Spleen (tissue), 11 donors: Measurements from ENCODE around the gene NGFR. TPM values are rescaled to one million over a fixed set of nuclear protein-coding genes. Genes with fewer than 3 reads are reported as not detected.

Source experiments
- DNase-seq: peaks from one replicate; pipeline ENCODE4 v3.0.0-alpha.2; 2020
- H3K27ac ChIP-seq, 8 donors: fragments of 200-600 bp; sonication (generic) in 7 of 8; 1 replicate in 4 of 8; 2 replicates in 4 of 8; pipeline versions ENCODE4 v1.5.0 to v1.8.0; 2016 to 2021; ENCODE audit warnings: inconsistent platforms in 4 of 8, mild to moderate bottlenecking in 4 of 8, moderate library complexity in 1 of 8
- H3K27me3 ChIP-seq, 7 donors: fragments of 200-600 bp; sonication (generic) in 6 of 7; replicated peaks in 1 of 7; 1 replicate in 4 of 7; 2 replicates in 3 of 7; pipeline versions ENCODE4 v1.5.0 to v1.8.0; 2016 to 2021; ENCODE audit warnings: inconsistent platforms in 3 of 7, mild to moderate bottlenecking in 1 of 7
- H3K36me3 ChIP-seq, 6 donors: fragments of 200-600 bp; sonication (generic) in 5 of 6; 1 replicate in 4 of 6; 2 replicates in 2 of 6; pipeline versions ENCODE4 v1.5.0 to v1.8.0; 2016 to 2021; ENCODE audit warnings: inconsistent platforms in 2 of 6
- H3K4me1 ChIP-seq, 6 donors: fragments of 200-600 bp; sonication (generic) in 5 of 6; 1 replicate in 3 of 6; 2 replicates in 3 of 6; pipeline versions ENCODE4 v1.5.0 to v1.8.0; 2016 to 2021; ENCODE audit warnings: inconsistent platforms in 3 of 6
- H3K4me3 ChIP-seq, 8 donors: fragments of 200-600 bp; sonication (generic) in 7 of 8; 1 replicate in 4 of 8; 2 replicates in 4 of 8; pipeline versions ENCODE4 v1.5.0 to v1.8.0; 2016 to 2021; ENCODE audit warnings: inconsistent platforms in 4 of 8, mild to moderate bottlenecking in 4 of 8, moderate library complexity in 2 of 8
- H3K9me3 ChIP-seq, 8 donors: fragments of 200-600 bp; sonication (generic) in 7 of 8; 1 replicate in 4 of 8; 2 replicates in 4 of 8; pipeline versions ENCODE4 v1.5.0 to v1.8.0; 2016 to 2021; ENCODE audit warnings: inconsistent platforms in 4 of 8
- POLR2A ChIP-seq, 3 donors: fragments of 450-650 bp; IDR thresholded peaks; one replicate each; pipeline ENCODE4 v1.5.1; 2017; ENCODE audit warnings: antibody characterized with exemption in 3 of 3, mild to moderate bottlenecking in 1 of 3
- POLR2AphosphoS5 ChIP-seq, 3 donors: sonication (generic); formaldehyde crosslinking; IDR thresholded peaks; one replicate each; pipeline ENCODE4 v1.5.1; 2017; ENCODE audit warnings: antibody characterized with exemption in 3 of 3
- whole genome bisulfite sequencing, 5 donors: extraction: QIAGEN DNeasy Blood & Tissue Kit in 3 of 5; methylation state at CpG; one replicate each; pipeline versions ENCODE4 v1.1.5 to v1.1.7; 2013 to 2018; 5-methylcytosine and 5-hydroxymethylcytosine counted together
- intact Hi-C: fragments of 100-400 bp; cut with DNase I; formaldehyde crosslinking; loops from one replicate; pipeline ENCODE4 v1.15.0; 2023; ENCODE audit warnings: low total_unique reads
- microRNA-seq, 3 donors: library from miRNA; unstranded; fragments of <30 nt; microRNA quantifications; one replicate each; pipeline versions ENCODE4 to v1.1.0, GENCODE V29; 2019 to 2020
- polyA plus RNA-seq, 3 donors: library from polyadenylated mRNA; stranded (reverse); fragments of 200-250 nt; gene quantifications; one replicate each; pipeline ENCODE4 v1.2.1, GENCODE V29; 2013
- small RNA-seq, 4 donors: library from RNA; depleted of rRNA; stranded (forward); fragments of <200 nt; gene quantifications; one replicate each; pipeline ENCODE3, GENCODE V24; 2016
- total RNA-seq, 7 donors: library from RNA; depleted of rRNA in 3 of 7; stranded (reverse); fragments of >200 nt in 3 of 7; fragmentation: NEBNext Ultra II Directional in 4 of 7; extraction: Animal tissue kit (Norgen Biotek cat#: 25700) in 4 of 7; gene quantifications; one replicate each; pipeline versions ENCODE4 v1.1.0 to v1.2.1, GENCODE V29; 2016 to 2021
- TF ChIP-seq, protein P1 (sequence below), 11 experiments: fragments of 200-600 bp in 7 of 11; fragments of 450-650 bp in 4 of 11; sonication (generic) in 4 of 11; IDR thresholded peaks in 8 of 11; conservative IDR thresholded peaks in 3 of 11; 1 replicate in 7 of 11; 2 replicates in 4 of 11; pipeline versions ENCODE4 v1.4.0 to v1.8.0; 2016 to 2021; ENCODE audit warnings: antibody characterized with exemption in 11 of 11, inconsistent platforms in 4 of 11, mild to moderate bottlenecking in 1 of 11
- donor health status: healthy with polysubstance abuse.
- donor health status: DM: no; HTN: no; CAD: no; lungs with moderate emphysema.
- donor health status: DM: no; HTN: no; CAD: no.
- donor health status: Bipolar disorder and iron deficiency.
- donor health status: healthy.
- donor health status: DM: no; HTN: no; CAD: no.
- donor health status: DM: yes; HTN: yes; CAD: no.

Gene NGFR
- total and polyA plus RNA-seq, 10 donors: 4.1 to 36.8 (median 13.9) TPM

DNA sequence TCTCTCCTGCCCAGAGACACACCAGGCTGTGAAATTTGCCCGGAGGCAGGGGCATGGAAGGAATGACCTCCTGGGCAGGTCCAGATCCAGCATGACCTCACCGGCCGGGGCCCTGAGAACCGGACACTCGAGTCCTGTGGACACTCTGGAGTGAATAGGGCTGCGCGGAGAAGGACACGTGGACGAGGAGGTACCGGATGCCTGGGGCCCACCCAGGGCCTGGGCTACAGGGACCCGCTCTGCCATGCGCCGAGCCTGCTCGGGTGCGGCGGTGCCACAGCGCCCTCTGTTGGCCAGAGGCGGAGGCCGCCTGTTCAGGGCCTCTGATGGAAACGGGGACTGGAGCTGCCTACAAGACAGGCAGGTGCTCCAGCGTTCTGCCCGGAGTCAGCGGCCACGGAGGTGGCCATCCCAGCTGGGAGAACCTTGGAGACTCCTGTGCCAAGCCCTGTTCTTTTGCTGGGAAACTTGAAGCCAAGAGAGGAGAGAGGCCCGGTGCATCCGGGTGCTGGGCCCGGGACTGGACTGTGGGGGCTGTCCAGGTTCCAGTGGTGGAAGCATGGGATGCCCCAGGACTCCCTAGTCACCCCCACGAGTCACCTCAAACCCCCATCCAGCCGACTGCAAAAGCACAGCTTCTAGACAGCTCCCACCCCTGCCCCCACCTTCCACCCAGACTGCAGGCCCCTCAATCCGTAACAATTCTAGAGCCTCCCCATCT is 61.3 kb downstream of the NGFR start:
- H3K9me3 ChIP-seq: no peaks in the 10 kb centered on the region
- peak; percentile 94 for DNase-seq
- TF ChIP-seq, protein P1, sequence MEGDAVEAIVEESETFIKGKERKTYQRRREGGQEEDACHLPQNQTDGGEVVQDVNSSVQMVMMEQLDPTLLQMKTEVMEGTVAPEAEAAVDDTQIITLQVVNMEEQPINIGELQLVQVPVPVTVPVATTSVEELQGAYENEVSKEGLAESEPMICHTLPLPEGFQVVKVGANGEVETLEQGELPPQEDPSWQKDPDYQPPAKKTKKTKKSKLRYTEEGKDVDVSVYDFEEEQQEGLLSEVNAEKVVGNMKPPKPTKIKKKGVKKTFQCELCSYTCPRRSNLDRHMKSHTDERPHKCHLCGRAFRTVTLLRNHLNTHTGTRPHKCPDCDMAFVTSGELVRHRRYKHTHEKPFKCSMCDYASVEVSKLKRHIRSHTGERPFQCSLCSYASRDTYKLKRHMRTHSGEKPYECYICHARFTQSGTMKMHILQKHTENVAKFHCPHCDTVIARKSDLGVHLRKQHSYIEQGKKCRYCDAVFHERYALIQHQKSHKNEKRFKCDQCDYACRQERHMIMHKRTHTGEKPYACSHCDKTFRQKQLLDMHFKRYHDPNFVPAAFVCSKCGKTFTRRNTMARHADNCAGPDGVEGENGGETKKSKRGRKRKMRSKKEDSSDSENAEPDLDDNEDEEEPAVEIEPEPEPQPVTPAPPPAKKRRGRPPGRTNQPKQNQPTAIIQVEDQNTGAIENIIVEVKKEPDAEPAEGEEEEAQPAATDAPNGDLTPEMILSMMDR (IDR thresholded peaks at IDR 0.05 in 8 of 11, conservative IDR thresholded peaks at IDR 0.05 in 3 of 11): peak; percentile 82 to 98 (median 96)
- TF ChIP-seq POLR2AphosphoS5 (IDR thresholded peaks at IDR 0.05) (peak in 2 of 3 donors; percentile 54 to 71), POLR2A (IDR thresholded peaks at IDR 0.05) (no peak)
- intact Hi-C loops: loop anchor here (5.0 to 10.0 kb wide), 3 partner anchors 62 to 144 kb away; partner anchors contain the start of genes NGFR and PHB1
- peaks cover 5 to 15% (median 8%) of the 10 kb centered on the region in 6 donors for H3K4me1 ChIP-seq
- peaks cover 0 to 22% (median 0%) of the 10 kb centered on the region in 7 donors for H3K27me3 ChIP-seq
- H3K4me3 ChIP-seq: peak overlapping the region in 1 of 8 donors; percentile 36
- no peak overlapping the region for H3K27ac ChIP-seq
- WGBS, 5 donors: 15 to 19% (median 18%) methylated on average over 19 to 30 of the region's 30 CpGs
- no peaks in the 10 kb centered on the region for H3K36me3 ChIP-seq

DNA sequence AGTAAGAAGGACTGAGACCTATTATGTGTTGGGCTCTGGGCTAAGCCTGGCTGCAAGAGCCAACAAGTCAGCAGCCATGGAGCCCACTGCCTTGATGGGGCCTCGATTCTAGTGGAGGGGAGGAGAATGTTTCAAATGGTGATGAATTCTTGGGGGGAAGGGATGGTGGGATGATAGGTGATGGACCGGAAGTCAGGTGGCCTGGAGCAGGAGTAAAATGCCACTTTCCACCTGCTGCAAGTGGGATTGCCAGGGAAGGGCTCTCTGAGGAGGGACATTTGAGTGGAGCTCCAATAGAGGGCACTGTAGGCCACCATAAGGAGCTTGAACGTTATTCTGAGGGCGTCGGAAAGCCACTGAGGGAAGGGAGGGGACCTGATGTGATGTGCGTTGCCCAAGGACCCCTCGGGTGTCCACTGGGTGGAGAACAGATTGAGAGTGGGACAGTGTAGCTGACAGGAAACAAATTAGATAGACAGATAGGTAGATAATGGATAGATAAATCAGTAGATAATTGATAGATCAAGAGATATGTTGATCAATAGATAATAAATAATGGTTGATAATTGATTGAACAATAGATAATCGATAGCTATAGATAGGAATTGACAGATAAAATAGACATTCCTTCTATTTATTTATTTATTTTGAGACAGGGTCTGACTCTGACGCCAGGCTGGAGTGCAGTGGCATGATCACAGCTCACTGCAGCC is 62.4 kb downstream of the NGFR start:
- Histone ChIP-seq H3K36me3 (no peaks in the 10 kb centered on the region), H3K4me3 (no peak overlapping the region), H3K27me3 (peaks cover 0 to 22% (median 0%) of the 10 kb centered on the region in 7 donors), H3K27ac (no peak overlapping the region), H3K9me3 (no peaks in the 10 kb centered on the region), H3K4me1 (peaks cover 5 to 15% (median 8%) of the 10 kb centered on the region in 6 donors)
- intact Hi-C loops: loop anchor here (5.0 to 10.0 kb wide), 3 partner anchors 63 to 145 kb away; partner anchors contain the start of genes NGFR and PHB1
- TF ChIP-seq, protein P1 (IDR thresholded peaks at IDR 0.05 in 8 of 11, conservative IDR thresholded peaks at IDR 0.05 in 3 of 11): peak in 10 of 11 experiments; percentile 14 to 58 (median 36)
- TF ChIP-seq POLR2A (IDR thresholded peaks at IDR 0.05): no peak
- peak; percentile 36 for DNase-seq
- WGBS, 5 donors: 17 to 21% (median 19%) methylated on average over 9 of the region's 9 CpGs

Small RNA genes lying within 50 kb of the gene (microRNA-seq; reads per million reads assigned to microRNA genes)
- gene MIR6165: 0 reads per million in 3 donors

Small RNA genes lying within 50 kb of the gene (small RNA-seq; reads per million reads assigned to genes)
- gene MIR6165: 0 reads per million in 4 donors

Other genes with a start within 250 kb of the NGFR start
- gene ZNF652, start 133.0 kb upstream of the NGFR start, total RNA-seq: 10 to 100 TPM; 51.4 to 73.9 (median 57.5) TPM
- 10 to 100 TPM; 18.2 to 26.6 (median 23.3) TPM for gene ZNF652, start 133.0 kb upstream of the NGFR start, polyA plus RNA-seq
- 10 to 100 TPM; 49.4 to 84.1 (median 66.6) TPM for gene PHB1, start 80.4 kb upstream of the NGFR start, total RNA-seq
- 100 to 1,000 TPM in 1 of 3 donors, 10 to 100 TPM in 2; 60.3 to 109 (median 95.5) TPM for gene PHB1, start 80.4 kb upstream of the NGFR start, polyA plus RNA-seq
- 1 to 10 TPM in 5 of 7 donors, under 1 TPM in 2; 0.37 to 3.3 (median 2.0) TPM for gene NXPH3, start 80.6 kb downstream of the NGFR start, total RNA-seq
- under 1 TPM; 0.37 to 0.48 (median 0.38) TPM for gene NXPH3, start 80.6 kb downstream of the NGFR start, polyA plus RNA-seq
- 10 to 100 TPM; 54.6 to 86.4 (median 77.5) TPM for gene SPOP, start 182.8 kb downstream of the NGFR start, total RNA-seq
- gene SPOP, start 182.8 kb downstream of the NGFR start, polyA plus RNA-seq: 10 to 100 TPM; 23.7 to 35.7 (median 29.9) TPM
- 10 to 100 TPM; 37.0 to 69.9 (median 48.5) TPM for gene SLC35B1, start 212.7 kb downstream of the NGFR start, total RNA-seq
- 10 to 100 TPM; 23.7 to 42.0 (median 37.5) TPM for gene SLC35B1, start 212.7 kb downstream of the NGFR start, polyA plus RNA-seq